ENCODE data around the gene P2RY11.

P2RY11 gene

GRCh38 chr19:10093295-10094186, 18.0 kb upstream of the P2RY11 start:
- DNase-seq, result no peak

- DNase-seq, result no peak
Observed at GRCh38 chr19:10095622-10095947, 15.9 kb upstream of the P2RY11 start.

- DNase-seq, result peak; percentile 98
Observed at GRCh38 chr19:10095948-10096614, 15.4 kb upstream of the P2RY11 start.

GRCh38 chr19:10096615-10096963, 14.9 kb upstream of the P2RY11 start:
- peak; percentile 70 for DNase-seq

GRCh38 chr19:10100163-10100785, 11.2 kb upstream of the P2RY11 start:
- no peak for DNase-seq

- no peak for DNase-seq
Observed at GRCh38 chr19:10102787-10103236, 8.7 kb upstream of the P2RY11 start.

- DNase-seq, result no peak
Observed at GRCh38 chr19:10104130-10104513, 7.4 kb upstream of the P2RY11 start.

GRCh38 chr19:10104665-10105508, 6.6 kb upstream of the P2RY11 start:
- no peak for DNase-seq

- DNase-seq, result no peak
Observed at GRCh38 chr19:10105509-10106099, 5.9 kb upstream of the P2RY11 start.

GRCh38 chr19:10106100-10106936, 5.2 kb upstream of the P2RY11 start, which contains the start of gene PPAN:
Gene PPAN (plus strand): TSS chr19:10106362. CDS start chr19:10106395, 33 bp downstream.
- DNase-seq, result peak; percentile 98

- DNase-seq, result no peak
Observed at GRCh38 chr19:10107254-10107653, 4.2 kb upstream of the P2RY11 start.

- DNase-seq, result no peak
Observed at GRCh38 chr19:10107817-10108367, 3.6 kb upstream of the P2RY11 start.

GRCh38 chr19:10109528-10109927, 2.0 kb upstream of the P2RY11 start:
- DNase-seq, result no peak

GRCh38 chr19:10110076-10110971, 1.2 kb upstream of the P2RY11 start:
- DNase-seq, result no peak

GRCh38 chr19:10110972-10111317, 548 bp upstream of the P2RY11 start:
- DNase-seq, result no peak

GRCh38 chr19:10112037-10112761, 706 bp downstream of the P2RY11 start:
- DNase-seq, result peak; percentile 23

- peak; percentile 68 for DNase-seq
Observed at GRCh38 chr19:10112895-10113591, 1.6 kb downstream of the P2RY11 start.

- peak; percentile 42 for DNase-seq
Observed at GRCh38 chr19:10113592-10113963, 2.1 kb downstream of the P2RY11 start.
